GM12891 (cell line): Measurements from ENCODE around the gene CIAO3.
"Not testable (repeated sequence)": the region's sequence is repeated elsewhere in the genome, so short reads cannot be mapped to it uniquely, and the experiment has no call there.

Experiments
- DNase-seq: peaks from one replicate; pipeline ENCODE4 v3.0.0; 2011; ENCODE audit warnings: low spot score; ENCODE audit not compliant: insufficient read length
- FAIRE-seq: peaks from 2 replicates; lab custom pipeline; 2011; peaks lifted over from hg19 to GRCh38; lab: Jason Lieb, UNC
- PAX5 ChIP-seq: IDR thresholded peaks from 2 replicates; pipeline ENCODE4 v1.6.1; 2011; ENCODE audit warnings: low read length, moderate library complexity, mild to moderate bottlenecking; ENCODE audit not compliant: insufficient read depth, severe bottlenecking
- POLR2A ChIP-seq: IDR thresholded peaks from 2 replicates; pipeline ENCODE4 v1.6.1; 2011; ENCODE audit warnings: low read depth, low read length, control low read depth
- POLR2AphosphoS5 ChIP-seq: IDR thresholded peaks from 2 replicates; pipeline ENCODE4 v1.6.1; 2011; ENCODE audit warnings: low read depth, low read length, control low read depth
- POU2F2 ChIP-seq: IDR thresholded peaks from 2 replicates; pipeline ENCODE4 v1.6.1; 2011; ENCODE audit warnings: low read depth, mild to moderate bottlenecking, control low read depth, low read length, moderate library complexity
- SPI1 ChIP-seq: IDR thresholded peaks from 2 replicates; pipeline ENCODE4 v1.6.1; 2011; ENCODE audit warnings: low read depth, low read length, control low read depth
- TAF1 ChIP-seq: IDR thresholded peaks from 2 replicates; pipeline ENCODE4 v1.6.1; 2011; ENCODE audit warnings: low read depth, low read length, control low read depth

Gene CIAO3

DNA sequence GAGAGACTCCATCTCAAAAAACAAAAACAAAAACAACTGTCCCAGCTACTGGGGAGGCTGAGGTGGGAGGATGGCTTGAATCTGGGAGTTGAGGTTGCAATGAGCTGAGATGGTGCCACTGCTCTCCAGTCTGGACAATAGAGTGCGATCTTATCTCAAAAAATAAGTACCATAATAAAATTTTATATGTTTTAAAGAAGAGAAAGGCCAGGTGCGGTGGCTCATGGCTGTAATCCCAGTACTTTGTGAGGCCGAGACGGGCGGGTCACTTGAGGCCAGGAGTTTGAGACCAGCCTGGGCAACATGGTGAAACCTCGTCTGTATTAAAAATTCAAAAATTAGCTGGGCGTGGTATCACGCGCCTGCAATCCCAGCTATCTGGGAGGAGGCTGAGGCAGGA is 36.0 kb upstream of the CIAO3 start:
- DNase-seq = no peak
- no peak for FAIRE-seq
- no peak for TF ChIP-seq SPI1
- TF ChIP-seq POLR2AphosphoS5 = no peak
- TF ChIP-seq TAF1 = no peak

- DNase-seq, FAIRE-seq: not testable (repeated sequence)
Observed at GRCh38 chr16:776298-776697, 35.5 kb upstream of the CIAO3 start.

DNA sequence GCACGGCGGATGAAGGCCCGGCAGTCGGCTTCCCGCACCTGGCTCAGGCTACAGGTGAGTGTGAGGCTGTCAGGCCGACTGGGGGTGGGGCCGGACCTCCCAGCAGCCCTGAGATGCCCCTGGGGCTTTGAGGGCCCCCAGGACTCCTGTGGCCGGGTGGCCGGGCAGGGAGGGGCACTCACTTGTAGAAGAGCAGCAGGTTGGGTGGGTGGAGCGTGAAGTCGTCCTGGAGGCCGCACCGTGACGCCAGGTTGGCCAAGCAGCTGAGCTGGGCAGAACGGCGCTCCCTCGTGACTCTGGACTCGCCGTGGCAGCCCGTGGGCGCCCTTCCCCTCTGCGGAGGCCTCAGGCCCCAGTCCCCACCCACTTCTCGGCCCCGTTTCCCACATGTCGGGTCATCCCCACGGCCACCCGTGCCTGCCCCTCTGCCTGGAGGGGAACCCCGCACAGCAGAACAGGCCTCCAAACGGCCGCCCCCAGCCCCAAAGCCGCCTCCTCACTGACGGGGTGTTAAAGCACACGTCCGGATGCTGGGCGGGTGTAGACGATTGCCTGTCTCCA is 34.5 kb upstream of the CIAO3 start:
- FAIRE-seq (no peak), DNase-seq (no peak)
- TF ChIP-seq POLR2AphosphoS5 (no peak), POLR2A (no peak), SPI1 (no peak), POU2F2 (no peak), TAF1 (no peak), PAX5 (no peak)

DNA sequence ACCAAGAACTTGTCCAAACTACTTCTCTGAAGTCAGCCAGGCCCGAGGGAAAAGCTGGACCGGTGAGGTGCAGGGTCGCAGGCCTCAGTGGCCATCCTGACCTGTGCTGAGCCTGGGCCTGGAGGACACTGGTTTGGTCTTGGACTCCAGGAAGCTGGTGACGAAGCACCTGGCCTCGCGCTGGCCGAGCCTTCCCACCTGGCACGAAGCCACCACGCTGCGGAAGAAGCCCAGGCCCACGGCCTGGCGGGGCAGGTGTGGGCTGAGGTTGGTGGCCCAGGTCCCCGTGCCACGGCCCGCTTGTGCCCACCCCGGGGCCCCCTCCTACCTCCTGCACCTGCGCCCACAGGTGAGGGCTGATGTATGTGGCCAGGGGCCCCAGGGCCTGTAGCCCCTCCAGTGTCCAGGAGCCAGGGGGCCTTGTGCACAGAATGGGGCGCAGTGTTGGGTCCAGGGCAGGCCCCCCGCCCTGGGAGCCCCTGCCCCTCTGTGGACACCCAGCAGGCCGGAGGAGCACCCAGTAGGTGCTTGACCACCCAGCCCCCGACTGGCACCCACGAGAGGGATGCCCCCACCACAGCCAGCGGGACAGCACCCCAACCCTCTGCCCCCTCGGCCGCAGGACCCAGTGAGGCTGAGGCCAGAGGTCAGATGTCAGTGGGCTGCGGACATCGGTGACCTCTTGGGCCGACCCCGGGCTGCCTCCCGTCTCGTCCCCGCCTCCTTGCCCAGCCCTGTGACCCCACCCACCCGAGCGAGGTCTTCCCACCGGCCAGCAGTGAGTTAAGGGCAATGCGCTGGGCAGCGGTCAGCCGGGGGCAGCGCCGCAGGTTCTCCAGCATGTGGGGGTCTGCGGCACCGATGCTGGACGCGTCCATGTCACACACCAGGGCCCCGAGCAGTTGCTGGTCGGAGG is 33.5 kb upstream of the CIAO3 start:
- TF ChIP-seq TAF1 (no peak), PAX5 (no peak), POLR2AphosphoS5 (no peak), SPI1 (no peak), POU2F2 (no peak), POLR2A (no peak)
- DNase-seq = no peak
- FAIRE-seq = no peak

GRCh38 chr16:772959-773358 is 32.2 kb upstream of the CIAO3 start:
- FAIRE-seq (no peak), DNase-seq (no peak)
- no peak for TF ChIP-seq TAF1
- no peak for TF ChIP-seq PAX5
- TF ChIP-seq SPI1 = no peak
- TF ChIP-seq POU2F2 = no peak

DNA sequence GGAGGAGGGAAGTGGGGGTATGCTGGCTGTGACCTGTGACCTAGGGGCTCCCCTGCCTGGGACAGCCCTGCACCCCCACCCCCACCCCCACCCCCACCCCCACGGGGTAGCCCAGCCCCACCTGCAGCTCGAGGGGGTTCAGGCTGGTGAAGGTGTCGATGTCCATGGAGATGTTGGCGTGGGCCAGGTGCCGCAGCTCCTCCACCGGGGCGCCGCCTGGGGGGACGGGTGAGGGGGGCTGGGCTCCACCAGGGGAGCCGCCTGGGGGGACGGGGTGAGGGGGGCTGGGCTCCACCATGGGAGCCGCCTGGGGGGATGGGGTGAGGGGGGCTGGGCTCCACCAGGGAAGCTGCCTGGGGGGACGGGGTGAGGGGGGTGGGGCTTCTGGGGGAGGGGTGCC is 29.6 kb upstream of the CIAO3 start:
- no peak for DNase-seq

GRCh38 chr16:769934-770333 is 29.1 kb upstream of the CIAO3 start:
- TF ChIP-seq POU2F2 (no peak), POLR2A (no peak), POLR2AphosphoS5 (no peak), PAX5 (no peak), TAF1 (no peak), SPI1 (no peak)
- DNase-seq = no peak
- FAIRE-seq = no peak

More for the DNA sequence above, 29.6 kb upstream of the CIAO3 start:
- no peak for FAIRE-seq
- no peak for TF ChIP-seq POLR2A
- no peak for TF ChIP-seq TAF1
- no peak for TF ChIP-seq SPI1
- no peak for TF ChIP-seq PAX5
- no peak for TF ChIP-seq POU2F2
- TF ChIP-seq POLR2AphosphoS5 = no peak

- DNase-seq (no peak), FAIRE-seq (no peak)
- TF ChIP-seq PAX5 = no peak
- TF ChIP-seq POU2F2 = no peak
- TF ChIP-seq SPI1 = no peak
- TF ChIP-seq POLR2AphosphoS5 = no peak
- no peak for TF ChIP-seq POLR2A
- no peak for TF ChIP-seq TAF1
Observed at GRCh38 chr16:769184-769784, 28.5 kb upstream of the CIAO3 start.

DNA sequence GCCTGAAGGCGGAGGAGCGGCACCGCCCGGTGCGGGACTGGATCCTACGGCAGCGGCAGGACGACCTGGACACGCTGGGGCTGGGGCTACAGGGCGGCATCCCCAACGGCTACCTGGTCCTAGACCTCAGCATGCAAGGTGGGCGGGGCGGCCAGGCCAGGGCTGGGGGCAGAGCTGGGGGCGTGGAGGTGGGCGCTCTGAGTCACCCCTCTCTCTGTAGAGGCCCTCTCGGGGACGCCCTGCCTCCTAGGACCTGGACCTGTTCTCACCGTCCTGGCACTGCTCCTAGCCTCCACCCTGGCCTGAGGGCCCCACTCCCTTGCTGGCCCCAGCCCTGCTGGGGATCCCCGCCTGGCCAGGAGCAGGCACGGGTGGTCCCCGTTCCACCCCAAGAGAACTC is 27.6 kb upstream of the CIAO3 start:
- DNase-seq (no peak), FAIRE-seq (no peak)
- TF ChIP-seq PAX5 = no peak
- TF ChIP-seq POLR2AphosphoS5 = no peak
- no peak for TF ChIP-seq TAF1
- no peak for TF ChIP-seq POLR2A
- TF ChIP-seq SPI1 = no peak
- TF ChIP-seq POU2F2 = no peak

- TF ChIP-seq POLR2AphosphoS5 = no peak
- TF ChIP-seq PAX5 = no peak
- TF ChIP-seq SPI1 = no peak
- TF ChIP-seq POU2F2 = no peak
- no peak for TF ChIP-seq POLR2A
- no peak for TF ChIP-seq TAF1
- no peak for DNase-seq
- no peak for FAIRE-seq
Observed at GRCh38 chr16:767743-768235, 27.0 kb upstream of the CIAO3 start.
